GM12878 (cell line): Measurements from ENCODE around the gene MTFR2. TPM values are rescaled to one million over a fixed set of nuclear protein-coding genes. Genes with fewer than 3 reads are reported as not detected.

ENCODE experiments used
- ATAC-seq: fragments of 200-7000 bp; cut with Tn5 transposase; 3 replicates; pipeline ENCODE4 v1.9.1; 2020; ENCODE audit warnings: mild to moderate bottlenecking, moderate library complexity
- BruUV-seq: library from RNA; stranded (reverse); fragments of 400-500 nt; replicated peaks from 2 replicates; lab custom pipeline; 2021; lab: Mats Ljungman, UMichigan
- CTCF ChIA-PET: fragments of 300-600 bp; sonication (Branson Sonifier 250); formaldehyde crosslinking; extraction: SDS; loops from one replicate; lab custom pipeline; 2021; ENCODE audit warnings: inconsistent platforms; lab: Yijun Ruan, JAX
- POLR2A ChIA-PET: fragments of 350-600 bp; formaldehyde crosslinking; extraction: SDS; loops from one replicate; lab custom pipeline; 2021; ENCODE audit warnings: inconsistent platforms; lab: Charles Lee
- RAD21 ChIA-PET: fragments of 300-600 bp; sonication (Branson Sonifier 250); formaldehyde crosslinking; loops from one replicate; lab custom pipeline; 2023; ENCODE audit warnings: antibody characterized with exemption; ENCODE audit not compliant: unreplicated experiment; lab: Charles Lee
- SMC1A ChIA-PET: fragments of 300-600 bp; sonication (Branson Sonifier 250); formaldehyde crosslinking; loops from one replicate; lab custom pipeline; 2023; ENCODE audit not compliant: unreplicated experiment, uncharacterized antibody; lab: Charles Lee
- DNase-seq: peaks from one replicate; pipeline ENCODE4 v3.0.0-alpha.2; 2011; ENCODE audit warnings: low read depth, low spot score
- FAIRE-seq: peaks from 3 replicates; lab custom pipeline; 2011; peaks lifted over from hg19 to GRCh38; lab: Jason Lieb, UNC
- H2AFZ ChIP-seq: 2 replicates; pipeline ENCODE4 v1.6.0; 2011; ENCODE audit warnings: low read depth, low read length, control low read depth; ENCODE audit not compliant: control insufficient read depth
- H3K27ac ChIP-seq: 2 replicates; pipeline ENCODE4 v1.5.1; 2011; ENCODE audit warnings: control low read depth; ENCODE audit not compliant: control insufficient read depth, insufficient read depth
- H3K27me3 ChIP-seq, 2 experiments: replicated peaks in 1 of 2; 2 replicates each; pipeline versions ENCODE4 v1.6.0 to v1.6.1; 2011; ENCODE audit warnings: low read length in 1 of 2; ENCODE audit not compliant: control insufficient read depth in 2 of 2, insufficient read depth in 2 of 2
- H3K36me3 ChIP-seq, 2 experiments: 2 replicates each; pipeline ENCODE4 v1.5.1; 2011; ENCODE audit warnings: low read length in 1 of 2; ENCODE audit not compliant: control insufficient read depth in 2 of 2, insufficient read depth in 2 of 2
- H3K4me1 ChIP-seq: 2 replicates; pipeline ENCODE4 v1.6.1; 2011; ENCODE audit warnings: mild to moderate bottlenecking, low read length, moderate library complexity, mixed read lengths; ENCODE audit not compliant: control insufficient read depth, insufficient read depth
- H3K4me2 ChIP-seq: 2 replicates; pipeline ENCODE4 v1.6.0; 2011; ENCODE audit warnings: control low read depth; ENCODE audit not compliant: control insufficient read depth, insufficient read depth
- H3K4me3 ChIP-seq: fragments of 200-600 bp; sonication (generic); 2 replicates; pipeline ENCODE4 v1.5.1; 2016
- H3K79me2 ChIP-seq: 2 replicates; pipeline ENCODE4 v1.6.0; 2011; ENCODE audit warnings: low read length; ENCODE audit not compliant: control insufficient read depth, insufficient read depth
- H3K9ac ChIP-seq: 2 replicates; pipeline ENCODE4 v1.8.0; 2011; ENCODE audit warnings: low read length, control low read depth, mixed read lengths; ENCODE audit not compliant: control insufficient read depth, insufficient read depth
- H3K9me3 ChIP-seq: replicated peaks from 3 replicates; pipeline ENCODE4 v1.5.1; 2011; ENCODE audit warnings: mild to moderate bottlenecking, low read length; ENCODE audit not compliant: control insufficient read depth, insufficient read depth
- H4K20me1 ChIP-seq: 2 replicates; pipeline ENCODE4 v1.6.0; 2011; ENCODE audit not compliant: control insufficient read depth, insufficient read depth
- BHLHE40 ChIP-seq, 2 experiments: fragments of 450-650 bp in 1 of 2; IDR thresholded peaks; 2 replicates each; pipeline ENCODE4 v1.6.1; 2011 to 2017; ENCODE audit warnings: low read depth in 2 of 2, borderline replicate concordance in 1 of 2, improper control_type of control experiment in 1 of 2, low read length in 1 of 2, mild to moderate bottlenecking in 1 of 2
- CBFB ChIP-seq: IDR thresholded peaks from 2 replicates; pipeline ENCODE4 v1.6.1; 2016; ENCODE audit warnings: antibody characterized with exemption, low read depth
- FOXM1 ChIP-seq: IDR thresholded peaks from 2 replicates; pipeline ENCODE4 v1.6.1; 2012; ENCODE audit warnings: low read depth, mild to moderate bottlenecking, inconsistent platforms, low read length, moderate library complexity
- GATAD2B ChIP-seq: fragments of 450-650 bp; conservative IDR thresholded peaks from 2 replicates; pipeline ENCODE4 v1.6.1; 2017; ENCODE audit warnings: low read depth, mild to moderate bottlenecking, moderate library complexity
- NRF1 ChIP-seq: conservative IDR thresholded peaks from 2 replicates; pipeline ENCODE4 v1.6.1; 2011; ENCODE audit warnings: mild to moderate bottlenecking, low read depth, low read length, improper control_type of control experiment
- RAD21 ChIP-seq: IDR thresholded peaks from 2 replicates; pipeline ENCODE4 v1.6.1; 2011; ENCODE audit warnings: mild to moderate bottlenecking, low read depth, low read length, moderate library complexity; ENCODE audit not compliant: insufficient read depth
- SMARCA5 ChIP-seq: fragments of 450-650 bp; IDR thresholded peaks from 2 replicates; pipeline ENCODE4 v1.6.1; 2017; ENCODE audit warnings: mild to moderate bottlenecking
- YY1 ChIP-seq: IDR thresholded peaks from 2 replicates; pipeline ENCODE4 v1.6.1; 2011; ENCODE audit warnings: low read depth, mild to moderate bottlenecking, low read length
- WGBS: methylation state at CpG from one replicate; pipeline ENCODE4 v1.1.6; 2016; ENCODE audit warnings: low lambda C conversion rate; ENCODE audit not compliant: insufficient replicate concordance, insufficient coverage; ENCODE audit errors: missing lambda C conversion rate; 5-methylcytosine and 5-hydroxymethylcytosine counted together
- in situ Hi-C: fragments of 300-500 bp; cut with MboI; formaldehyde crosslinking; loops from 9 replicates; pipeline ENCODE4 v1.14.3; 2018; ENCODE audit warnings: mixed read lengths
- intact Hi-C: fragments of 100-400 bp; cut with micrococcal nuclease; formaldehyde crosslinking; loops from one replicate; pipeline ENCODE4 v1.14.2; 2022; ENCODE audit not compliant: unreplicated experiment
- polyA plus RNA-seq, 11 experiments: library from polyadenylated mRNA; depleted of rRNA in 4 of 11; unstranded in 6 of 11; stranded (reverse) in 5 of 11; fragments of >200 nt; fragmentation: Nextera tagmentation in 4 of 11; fragmentation: Illumina TruSeq in 1 of 11; extraction: Ambion mirVana in 4 of 11; extraction: Trizol in 1 of 11; gene quantifications; 1 replicate in 1 of 11; 2 replicates in 10 of 11; pipeline versions ENCODE4 v1.2.1 to v1.2.3, GENCODE V29; 2011 to 2016; ENCODE audit warnings: inconsistent platforms in 2 of 11, missing spikeins in 2 of 11, low read depth in 1 of 11
- total RNA-seq, 4 experiments: library from RNA; depleted of rRNA in 3 of 4; stranded (reverse); fragments of >200 nt in 3 of 4; fragmentation: Illumina TruSeq in 1 of 4; extraction: Trizol in 1 of 4; gene quantifications; 2 replicates each; pipeline versions ENCODE4 v1.2.1 to v1.2.3, GENCODE V29; 2013 to 2021
- TF ChIP-seq, protein P1 (sequence below): fragments of 450-650 bp; IDR thresholded peaks from 2 replicates; pipeline ENCODE4 v1.6.1; 2017; ENCODE audit warnings: antibody characterized with exemption, mild to moderate bottlenecking, moderate library complexity
- TF ChIP-seq, protein P2 (sequence below): fragments of 450-650 bp; IDR thresholded peaks from 2 replicates; pipeline ENCODE4 v1.6.1; 2016; ENCODE audit warnings: mild to moderate bottlenecking
- TF ChIP-seq, protein P3 (sequence below): IDR thresholded peaks from 2 replicates; pipeline ENCODE4 v1.6.1; 2012; ENCODE audit warnings: low read depth, low read length, improper control_type of control experiment

The MTFR2 gene
- total and polyA plus RNA-seq, 10 of the 15 experiments (the other 5 are each of a cell fraction or from before 2014, with no cell fraction given) = 7.3 to 33.5 (median 25.3) TPM

DNA sequence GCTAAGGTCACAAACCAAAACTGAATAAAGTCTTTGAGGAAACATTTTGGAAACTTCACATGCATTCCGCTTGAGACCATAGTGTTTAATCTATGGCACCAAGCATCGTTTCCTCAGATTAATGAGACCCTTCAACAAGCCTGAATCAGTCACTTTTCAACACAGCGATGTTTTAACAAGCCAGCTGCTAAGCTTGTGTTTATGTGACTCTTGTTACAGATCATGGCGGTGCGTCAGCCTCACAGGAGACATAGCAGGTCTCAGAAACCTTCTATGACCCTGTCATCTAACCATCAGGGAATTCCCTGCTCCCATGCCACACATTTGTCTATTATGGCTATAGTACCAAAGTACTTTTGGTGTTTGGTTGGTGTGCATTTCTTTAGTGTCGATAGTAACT lies 57.2 kb downstream of the MTFR2 start:
- TF ChIP-seq NRF1 (no peak), BHLHE40 (IDR thresholded peaks at IDR 0.05; ENCODE audit: borderline replicate concordance in 1 of 2, low read depth in 2 of 2, low read length in 1 of 2) (no peak), GATAD2B (no peak), YY1 (no peak), FOXM1 (no peak), RAD21 (no peak), CBFB (no peak), SMARCA5 (no peak)
- TF ChIP-seq, protein P1, sequence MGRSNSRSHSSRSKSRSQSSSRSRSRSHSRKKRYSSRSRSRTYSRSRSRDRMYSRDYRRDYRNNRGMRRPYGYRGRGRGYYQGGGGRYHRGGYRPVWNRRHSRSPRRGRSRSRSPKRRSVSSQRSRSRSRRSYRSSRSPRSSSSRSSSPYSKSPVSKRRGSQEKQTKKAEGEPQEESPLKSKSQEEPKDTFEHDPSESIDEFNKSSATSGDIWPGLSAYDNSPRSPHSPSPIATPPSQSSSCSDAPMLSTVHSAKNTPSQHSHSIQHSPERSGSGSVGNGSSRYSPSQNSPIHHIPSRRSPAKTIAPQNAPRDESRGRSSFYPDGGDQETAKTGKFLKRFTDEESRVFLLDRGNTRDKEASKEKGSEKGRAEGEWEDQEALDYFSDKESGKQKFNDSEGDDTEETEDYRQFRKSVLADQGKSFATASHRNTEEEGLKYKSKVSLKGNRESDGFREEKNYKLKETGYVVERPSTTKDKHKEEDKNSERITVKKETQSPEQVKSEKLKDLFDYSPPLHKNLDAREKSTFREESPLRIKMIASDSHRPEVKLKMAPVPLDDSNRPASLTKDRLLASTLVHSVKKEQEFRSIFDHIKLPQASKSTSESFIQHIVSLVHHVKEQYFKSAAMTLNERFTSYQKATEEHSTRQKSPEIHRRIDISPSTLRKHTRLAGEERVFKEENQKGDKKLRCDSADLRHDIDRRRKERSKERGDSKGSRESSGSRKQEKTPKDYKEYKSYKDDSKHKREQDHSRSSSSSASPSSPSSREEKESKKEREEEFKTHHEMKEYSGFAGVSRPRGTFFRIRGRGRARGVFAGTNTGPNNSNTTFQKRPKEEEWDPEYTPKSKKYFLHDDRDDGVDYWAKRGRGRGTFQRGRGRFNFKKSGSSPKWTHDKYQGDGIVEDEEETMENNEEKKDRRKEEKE = no peak
- TF ChIP-seq, protein P2, sequence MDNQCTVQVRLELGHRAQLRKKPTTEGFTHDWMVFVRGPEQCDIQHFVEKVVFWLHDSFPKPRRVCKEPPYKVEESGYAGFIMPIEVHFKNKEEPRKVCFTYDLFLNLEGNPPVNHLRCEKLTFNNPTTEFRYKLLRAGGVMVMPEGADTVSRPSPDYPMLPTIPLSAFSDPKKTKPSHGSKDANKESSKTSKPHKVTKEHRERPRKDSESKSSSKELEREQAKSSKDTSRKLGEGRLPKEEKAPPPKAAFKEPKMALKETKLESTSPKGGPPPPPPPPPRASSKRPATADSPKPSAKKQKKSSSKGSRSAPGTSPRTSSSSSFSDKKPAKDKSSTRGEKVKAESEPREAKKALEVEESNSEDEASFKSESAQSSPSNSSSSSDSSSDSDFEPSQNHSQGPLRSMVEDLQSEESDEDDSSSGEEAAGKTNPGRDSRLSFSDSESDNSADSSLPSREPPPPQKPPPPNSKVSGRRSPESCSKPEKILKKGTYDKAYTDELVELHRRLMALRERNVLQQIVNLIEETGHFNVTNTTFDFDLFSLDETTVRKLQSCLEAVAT = no peak
- TF ChIP-seq, protein P3, sequence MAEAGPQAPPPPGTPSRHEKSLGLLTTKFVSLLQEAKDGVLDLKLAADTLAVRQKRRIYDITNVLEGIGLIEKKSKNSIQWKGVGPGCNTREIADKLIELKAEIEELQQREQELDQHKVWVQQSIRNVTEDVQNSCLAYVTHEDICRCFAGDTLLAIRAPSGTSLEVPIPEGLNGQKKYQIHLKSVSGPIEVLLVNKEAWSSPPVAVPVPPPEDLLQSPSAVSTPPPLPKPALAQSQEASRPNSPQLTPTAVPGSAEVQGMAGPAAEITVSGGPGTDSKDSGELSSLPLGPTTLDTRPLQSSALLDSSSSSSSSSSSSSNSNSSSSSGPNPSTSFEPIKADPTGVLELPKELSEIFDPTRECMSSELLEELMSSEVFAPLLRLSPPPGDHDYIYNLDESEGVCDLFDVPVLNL = no peak
- Histone ChIP-seq H3K9me3 (no peaks in the 10 kb centered on the region), H3K79me2 (no peaks in the 10 kb centered on the region), H3K27me3 (no peaks in the 10 kb centered on the region; a peak in 1 of 4 replicates), H2AFZ (no peak overlapping the region), H3K4me1 (no peaks in the 10 kb centered on the region), H3K36me3 (no peaks in the 10 kb centered on the region), H3K9ac (no peak overlapping the region), H3K4me2 (no peak overlapping the region), H3K27ac (no peak overlapping the region), H3K4me3 (no peak overlapping the region), H4K20me1 (no peaks in the 10 kb centered on the region)
- BruUV-seq = no TSS peak
- ChIA-PET POLR2A (no interaction called here), RAD21 (no interaction called here), CTCF (interaction anchor here (1.3 kb wide), 1 partner anchor 10 kb away, joined by 3 read pairs; no protein-coding TSS in a partner anchor), SMC1A (interaction anchor here (0.6 kb wide), 1 partner anchor 1880 kb away, joined by 3 read pairs; no protein-coding TSS in a partner anchor)
- WGBS = 65% methylated on average over 6 of the region's 6 CpGs
- DNase-seq = no peak
- intact Hi-C loops (no loop called here), in situ Hi-C loops (no loop called here)
- FAIRE-seq = no peak
- no peak for ATAC-seq
